Measurements from ENCODE around the gene THAP10. TPM values are rescaled to one million over a fixed set of nuclear protein-coding genes. Genes with fewer than 3 reads are reported as not detected.
"Not testable (repeated sequence)": the region's sequence is repeated elsewhere in the genome, so short reads cannot be mapped to it uniquely, and the experiment has no call there.

The THAP10 gene
- 1.8 and 2.7 TPM in 2 replicates for total RNA-seq
- polyA plus RNA-seq (2012): 0.82 TPM

DNA sequence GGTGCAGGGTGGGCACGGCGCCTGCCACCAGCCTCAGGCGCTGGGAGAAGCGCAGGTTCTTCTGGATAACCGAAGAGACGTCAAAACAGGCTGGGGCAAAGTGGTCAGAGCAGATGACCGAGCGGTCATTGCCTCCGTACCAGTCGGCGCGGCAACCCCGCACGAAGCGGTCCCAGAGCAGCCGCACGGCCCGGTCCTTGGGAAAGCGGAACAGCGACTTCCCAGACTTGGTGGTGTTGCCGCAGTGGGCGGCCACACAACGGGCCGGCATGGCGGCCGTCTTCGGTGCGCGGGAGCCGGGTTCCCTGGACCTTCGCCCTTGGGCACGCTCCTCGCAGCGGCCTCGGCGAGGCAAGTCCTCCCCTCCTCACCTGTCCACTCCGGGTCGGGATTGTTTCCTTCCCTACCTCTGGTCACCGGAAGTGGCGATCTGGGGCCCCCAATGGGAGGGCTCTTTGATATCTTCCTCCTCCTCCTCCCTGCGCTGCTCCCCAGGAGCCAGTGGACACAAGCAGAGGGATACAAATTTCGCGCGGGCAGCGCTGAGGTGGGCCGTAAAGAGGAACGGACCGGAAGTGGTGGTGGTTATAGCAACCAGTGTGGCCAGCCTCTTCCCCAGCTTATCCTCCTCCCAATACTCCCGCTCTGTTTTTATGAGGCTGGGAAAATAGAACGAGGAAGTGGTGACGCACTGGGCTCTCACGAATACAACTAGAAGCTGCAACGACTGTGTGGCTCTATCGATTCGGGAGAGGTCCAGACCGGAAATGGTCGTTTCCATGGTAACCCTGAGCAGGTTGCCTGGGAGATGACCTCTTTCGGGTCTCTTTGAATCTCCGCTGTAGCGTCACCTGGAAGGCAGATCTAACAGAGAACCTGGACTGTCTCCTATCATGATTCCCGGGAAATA, at the start of gene THAP10, which contains the start of gene LRRC49:
THAP10 (minus strand) TSS at position 432 of the 910 bp plus-strand sequence; CDS start at position 271, 161 bp downstream.
LRRC49 (plus strand) TSS at position 825 of the 910 bp plus-strand sequence; CDS start at position 894, 69 bp downstream.
- peak; percentile 92 for DNase-seq (ENCODE audit: low read depth)

DNA sequence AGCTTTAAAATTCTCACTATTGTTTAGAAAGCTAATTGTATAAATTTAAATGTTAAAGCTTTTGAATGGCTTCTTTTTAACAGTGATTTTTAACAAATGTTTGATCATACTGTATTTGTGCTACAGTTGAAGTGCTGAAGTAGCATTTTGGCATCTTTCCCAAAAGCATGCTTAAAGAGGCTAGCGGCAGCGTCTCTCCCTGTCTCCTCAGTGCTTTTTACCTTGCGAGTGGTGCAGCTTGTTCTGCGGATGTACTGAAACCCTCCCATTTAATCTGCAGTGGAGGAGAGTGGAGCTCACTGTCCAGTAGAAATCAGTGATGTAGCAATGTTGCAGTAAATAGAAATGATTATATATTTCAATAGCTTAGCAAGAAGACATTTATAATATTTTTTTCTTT, 44.1 kb upstream of the THAP10 start:
- no peak for DNase-seq (ENCODE audit: low read depth)

DNA sequence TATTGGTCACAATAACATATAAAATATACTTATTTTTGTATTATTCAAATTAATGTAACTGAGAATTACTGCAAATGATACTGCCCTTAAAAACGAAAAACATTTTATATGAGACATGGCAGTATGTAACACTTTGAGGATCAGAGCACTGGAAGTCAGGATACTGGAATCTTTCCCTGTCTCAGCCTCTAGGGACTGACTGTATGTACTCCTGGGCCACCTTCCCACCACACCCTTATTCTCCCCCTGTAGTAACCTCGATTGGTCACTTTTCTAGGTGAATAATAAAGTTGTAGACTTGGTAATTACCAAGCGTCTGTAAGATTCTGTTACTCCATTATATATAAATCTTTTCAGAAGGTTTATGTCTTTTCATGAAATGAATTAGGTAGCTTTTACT, 43.4 kb upstream of the THAP10 start:
- no peak for DNase-seq (ENCODE audit: low read depth)

DNA sequence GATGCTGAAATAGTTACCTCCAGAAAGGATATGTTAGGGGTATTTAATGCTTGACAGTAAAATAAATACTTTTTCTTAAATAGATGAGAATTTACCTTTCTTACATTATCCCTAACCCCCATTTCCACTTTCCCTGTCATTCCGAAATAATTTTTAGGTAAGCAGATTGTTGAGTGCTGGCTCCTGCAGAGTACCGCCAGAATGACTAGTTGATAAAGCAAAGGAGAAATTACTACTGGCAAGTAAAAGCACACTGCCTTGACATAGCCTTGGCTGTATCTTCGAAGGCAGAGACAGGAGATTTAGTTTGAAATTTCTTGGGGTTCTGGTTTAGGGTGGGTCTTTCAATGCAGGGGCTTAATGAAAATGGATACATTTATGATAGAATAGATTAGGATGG, 41.2 kb upstream of the THAP10 start:
- DNase-seq (ENCODE audit: low read depth): no peak

DNA sequence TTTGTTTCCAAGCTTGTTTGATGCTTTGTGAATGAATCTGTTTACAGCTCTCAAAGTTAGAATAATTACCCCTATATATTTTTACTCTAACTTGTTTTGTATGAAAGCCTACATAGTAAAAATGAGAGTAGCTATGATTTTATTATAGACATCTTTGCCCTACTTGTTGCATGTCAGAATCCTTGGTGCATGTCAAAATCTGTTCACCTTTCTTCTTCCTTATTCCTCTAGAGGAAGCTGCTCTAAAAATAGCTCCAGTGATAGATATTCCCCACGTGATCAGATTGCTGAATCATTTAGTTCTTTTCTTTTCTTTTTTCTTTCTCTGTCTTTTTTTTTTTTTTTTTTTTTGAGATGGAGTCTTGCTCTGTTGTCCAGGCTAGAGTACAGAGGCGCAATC, 40.2 kb upstream of the THAP10 start:
- DNase-seq (ENCODE audit: low read depth): no peak

DNA sequence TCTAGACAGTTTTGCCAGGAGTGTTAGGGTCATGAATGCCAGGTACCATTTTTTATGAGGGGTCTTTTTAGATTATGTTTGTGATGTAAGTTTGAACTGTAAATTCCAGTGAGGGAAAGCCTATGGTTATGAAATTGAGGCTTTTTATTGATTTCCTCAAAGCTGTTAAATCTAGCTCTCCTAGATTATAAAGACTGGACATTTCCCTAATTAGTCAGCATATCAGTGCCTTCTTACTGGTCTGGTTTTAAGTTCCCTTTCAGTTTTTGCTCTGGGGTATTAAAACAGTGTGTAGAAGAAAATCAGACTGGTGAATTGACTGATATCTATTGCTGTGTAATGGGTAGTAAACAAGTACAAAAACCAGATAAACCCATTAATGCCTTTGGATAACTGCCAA, 39.6 kb upstream of the THAP10 start:
- no peak for DNase-seq (ENCODE audit: low read depth)

DNA sequence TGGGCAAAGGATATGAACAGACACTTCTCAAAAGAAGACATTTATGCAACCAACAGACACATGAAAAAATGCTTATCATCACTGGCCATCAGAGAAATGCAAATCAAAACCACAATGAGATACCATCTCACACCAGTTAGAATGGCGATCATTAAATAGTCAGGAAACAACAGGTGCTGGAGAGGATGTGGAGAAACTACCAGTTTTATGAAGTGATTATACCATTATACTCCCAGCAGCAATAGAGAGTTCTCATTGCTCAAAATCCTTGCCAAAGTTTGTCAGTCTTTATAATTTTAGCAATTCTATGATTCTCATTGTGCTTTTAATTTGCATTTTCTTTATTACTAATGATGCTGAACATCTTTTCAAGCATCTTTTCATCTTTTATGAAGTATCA, 34.7 kb upstream of the THAP10 start:
- not testable (repeated sequence) for DNase-seq (ENCODE audit: low read depth)

DNA sequence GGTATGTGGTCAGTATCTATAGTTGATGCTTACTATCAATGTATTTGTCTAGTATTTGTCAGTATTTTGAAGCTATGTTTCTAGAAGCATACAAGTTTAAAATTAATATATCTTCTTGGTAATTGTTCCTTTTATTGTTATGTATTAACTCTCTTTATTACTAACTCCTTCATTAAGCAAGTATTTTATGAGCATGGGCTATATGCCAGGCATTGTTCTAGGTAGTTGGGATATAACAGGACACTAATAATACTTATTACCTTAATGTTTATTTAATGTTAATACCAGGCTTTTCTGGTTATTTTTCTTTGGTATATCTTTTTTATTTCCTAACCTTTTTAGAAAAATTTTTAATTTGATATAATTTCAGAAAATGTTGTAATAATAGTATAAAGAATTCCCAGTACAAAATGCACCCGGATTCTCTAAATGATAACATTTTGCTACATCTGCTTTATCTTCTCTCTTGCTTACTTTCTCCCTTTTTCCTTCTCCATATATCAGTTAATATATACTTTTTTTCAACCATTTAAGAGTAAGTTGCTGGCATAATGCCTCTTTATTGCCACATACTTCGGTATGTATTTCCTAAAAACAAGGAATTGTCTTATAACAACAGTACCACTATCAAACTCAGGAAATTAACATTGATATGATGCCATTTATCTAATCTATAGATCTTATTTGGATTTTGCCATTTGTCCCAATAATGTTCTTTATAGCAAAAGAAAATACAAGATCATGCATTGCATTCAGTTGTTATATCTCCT, 31.3 kb upstream of the THAP10 start:
- no peak for DNase-seq (ENCODE audit: low read depth)

DNA sequence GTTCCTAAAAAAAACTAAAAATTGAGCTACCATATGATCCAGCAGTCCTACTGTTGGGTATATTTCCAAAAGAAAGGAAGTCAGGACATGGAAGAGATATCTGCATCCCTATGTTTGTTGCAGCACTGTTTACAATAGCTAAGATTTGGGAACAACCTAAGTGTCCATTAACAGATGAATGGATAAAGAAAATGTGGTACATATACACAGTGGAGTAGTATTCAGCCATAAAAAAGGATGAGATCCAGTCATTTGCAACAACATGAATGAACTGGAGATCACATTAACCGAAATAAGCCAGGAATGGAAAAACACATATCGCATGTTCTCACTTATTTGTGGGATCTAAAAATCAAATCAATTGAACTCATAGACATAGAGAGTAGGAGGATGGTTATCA, 29.9 kb upstream of the THAP10 start:
- DNase-seq (ENCODE audit: low read depth): no peak

DNA sequence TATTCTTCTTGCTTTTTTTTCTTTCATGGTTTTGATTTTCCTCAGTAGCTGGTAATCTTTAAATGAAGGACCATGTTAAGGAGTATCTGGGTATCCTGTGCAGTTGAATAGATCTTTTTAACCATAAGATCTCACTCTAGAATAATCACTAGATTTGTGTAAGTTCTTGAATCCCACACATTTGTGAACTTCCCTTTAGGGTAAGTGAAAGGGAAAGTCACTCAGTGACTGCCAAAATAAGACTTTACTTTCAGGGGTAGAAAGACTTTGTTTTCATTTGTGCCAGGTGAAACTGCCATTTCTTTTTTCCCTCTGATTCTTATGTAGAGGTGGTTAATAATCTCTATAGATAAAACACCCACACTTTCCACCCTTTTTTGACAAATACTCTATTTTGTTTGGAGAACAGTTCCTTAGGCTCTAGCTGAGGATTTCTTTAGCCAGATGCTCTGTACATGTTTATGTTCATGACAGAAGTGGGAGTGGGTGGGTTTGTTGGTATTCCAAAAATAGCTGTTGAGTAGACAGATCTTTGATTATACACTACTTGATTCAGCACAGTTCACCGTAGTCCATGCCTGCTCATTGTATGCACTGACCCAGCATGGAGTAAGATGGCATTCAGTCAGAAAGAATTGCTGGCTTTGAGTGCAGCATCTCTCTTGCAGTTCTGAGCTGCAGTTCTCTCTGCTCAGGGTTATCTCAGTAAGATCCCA, 28.9 kb upstream of the THAP10 start:
- no peak for DNase-seq (ENCODE audit: low read depth)

DNA sequence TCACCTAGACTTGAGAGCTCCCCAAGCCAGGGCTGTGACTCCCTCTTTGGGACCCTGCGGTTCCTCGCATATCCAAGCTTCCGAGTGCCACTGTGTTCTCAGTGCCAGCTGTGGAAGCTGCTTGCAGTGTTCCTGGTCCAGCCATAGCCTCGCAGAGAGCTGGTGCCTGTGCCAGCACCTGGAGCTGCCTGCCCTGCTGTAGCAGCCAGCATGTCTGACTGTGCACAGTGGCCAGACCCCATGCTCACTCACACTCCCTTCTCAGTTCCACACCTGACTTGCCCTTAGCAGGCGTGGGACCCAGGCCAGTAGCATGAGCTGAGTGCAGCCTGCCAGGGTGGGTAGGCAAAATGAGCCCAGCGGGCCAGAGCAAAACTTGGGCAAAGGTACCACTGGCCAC, 25.7 kb upstream of the THAP10 start:
- no peak for DNase-seq (ENCODE audit: low read depth)

DNA sequence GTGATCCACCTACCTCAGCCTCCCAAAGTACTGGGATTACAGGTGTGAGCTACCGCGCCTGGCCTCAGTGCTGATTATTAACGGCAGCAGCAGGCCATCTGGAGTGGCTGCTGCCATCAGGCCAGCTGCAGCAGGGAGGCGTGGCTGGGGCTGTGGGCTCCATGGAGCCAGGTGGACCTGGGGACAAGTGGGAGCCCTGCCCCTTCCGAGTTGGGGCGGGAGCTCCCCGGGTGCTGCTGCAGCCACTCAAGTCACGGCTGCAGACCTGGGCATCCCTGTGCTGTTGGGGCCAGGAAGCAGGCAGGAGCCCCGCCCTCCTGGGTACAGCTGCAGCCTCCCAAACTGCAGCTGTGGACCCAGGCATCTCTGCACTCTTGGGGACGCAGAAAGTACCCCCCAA, 24.3 kb upstream of the THAP10 start:
- DNase-seq (ENCODE audit: low read depth): no peak

DNA sequence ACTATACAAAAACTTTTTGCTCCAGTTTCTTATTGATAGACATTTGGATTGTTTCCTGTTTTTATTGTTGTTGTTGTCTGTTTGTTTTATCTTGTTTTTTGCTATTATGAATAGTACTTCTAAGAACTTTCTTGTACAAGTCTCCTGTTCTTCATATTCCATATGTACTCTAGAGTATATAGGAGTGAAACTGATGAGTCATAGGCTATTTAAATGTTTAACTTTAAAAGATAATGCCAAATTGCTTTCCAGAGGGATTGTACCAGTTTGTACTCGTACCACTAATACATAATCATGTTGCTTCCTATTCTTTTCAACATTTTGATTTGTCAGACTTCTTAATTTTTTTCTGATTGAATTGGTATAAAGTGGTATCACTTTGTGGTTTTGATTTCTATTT, 20.0 kb upstream of the THAP10 start:
- DNase-seq (ENCODE audit: low read depth): no peak

DNA sequence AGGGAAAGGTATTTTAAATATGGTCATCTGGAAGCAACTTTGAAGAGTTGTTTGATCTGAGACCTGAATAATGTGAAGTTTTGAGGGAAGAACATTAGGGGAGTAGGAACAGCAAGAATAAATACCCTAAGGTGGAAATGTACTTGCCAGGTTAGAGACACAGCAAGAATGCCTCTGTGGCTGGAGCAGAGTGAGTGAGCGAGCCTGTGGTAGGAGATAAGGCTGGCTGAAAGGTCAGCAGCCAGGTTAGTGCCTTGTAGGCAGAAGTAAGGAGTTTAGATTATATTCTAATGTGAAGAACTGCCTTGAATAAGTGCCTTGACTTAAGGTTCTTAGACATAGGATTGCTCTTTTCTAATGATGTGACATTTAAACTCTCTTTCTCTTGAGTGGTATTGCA, 18.7 kb upstream of the THAP10 start:
- DNase-seq (ENCODE audit: low read depth): no peak

DNA sequence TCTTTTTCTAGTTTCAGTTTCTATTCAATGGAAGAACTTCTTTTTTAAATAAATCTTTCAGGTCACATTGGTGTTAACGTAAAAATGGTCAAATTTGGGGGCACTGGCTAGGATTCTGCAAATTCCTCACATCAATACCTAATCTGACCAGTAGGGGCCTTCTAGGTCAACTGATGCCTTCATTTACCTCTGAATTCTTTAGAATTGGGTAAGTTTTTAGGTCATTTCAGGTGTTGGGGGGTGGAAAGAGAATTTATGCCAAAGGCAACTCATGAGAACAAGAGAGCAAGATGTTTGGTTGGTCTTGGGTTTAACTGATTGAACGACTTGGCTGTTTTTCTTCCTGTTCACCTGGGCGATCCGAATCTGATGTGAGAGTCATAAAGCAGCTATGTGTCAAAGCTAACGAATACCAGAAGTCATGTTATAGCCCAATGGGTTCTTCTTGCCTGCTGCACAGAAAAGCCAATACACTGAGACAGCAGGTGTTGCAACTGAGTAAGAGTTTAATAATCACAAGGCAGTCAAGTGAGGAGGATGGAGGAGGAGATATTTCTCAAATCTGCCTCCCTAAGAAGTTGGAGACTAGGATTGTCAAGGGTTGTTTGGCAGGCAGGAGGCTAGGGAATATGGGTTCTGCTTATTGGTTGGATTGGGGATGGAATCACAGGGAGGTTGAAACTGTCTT, 15.7 kb upstream of the THAP10 start:
- no peak for DNase-seq (ENCODE audit: low read depth)

DNA sequence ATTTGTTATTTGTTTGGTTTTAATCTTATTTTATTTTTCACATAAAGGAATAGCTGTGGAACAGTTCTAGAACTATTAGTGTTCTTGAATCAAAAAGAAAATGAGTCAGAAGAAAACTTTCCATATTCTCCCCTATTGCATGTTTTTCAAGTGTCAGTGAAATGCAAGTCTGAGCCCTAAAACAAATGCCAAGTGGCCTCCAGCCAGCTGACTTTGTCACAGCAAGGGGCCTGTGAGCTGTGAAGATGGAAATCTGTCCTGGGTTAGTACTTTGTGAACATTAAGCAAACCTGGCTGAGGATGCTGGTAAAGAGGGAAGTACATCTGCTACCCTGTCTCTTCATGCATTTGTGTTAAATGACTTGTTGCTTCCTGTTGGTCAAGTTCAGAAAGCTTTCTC, 14.6 kb upstream of the THAP10 start:
- no peak for DNase-seq (ENCODE audit: low read depth)

DNA sequence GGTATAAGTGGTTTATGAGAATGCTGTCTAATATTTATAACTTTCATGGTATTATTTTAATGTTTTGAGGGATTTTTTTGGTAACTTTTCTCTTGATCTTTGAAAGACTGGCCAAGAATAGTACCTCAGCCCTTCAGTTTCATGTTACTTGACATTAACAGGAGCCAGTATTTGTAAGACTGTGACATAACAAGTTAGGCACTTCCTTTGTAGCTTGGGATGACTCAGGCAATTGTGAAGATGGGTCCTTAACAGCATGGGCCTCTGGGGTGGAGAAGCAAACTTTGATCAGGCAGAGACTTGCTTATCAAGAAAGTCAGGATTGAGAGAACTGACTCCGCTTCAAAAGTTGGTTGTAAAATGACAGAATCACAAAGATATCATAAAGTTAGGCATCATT, 9.9 kb upstream of the THAP10 start:
- peak; percentile 81 for DNase-seq (ENCODE audit: low read depth)

DNA sequence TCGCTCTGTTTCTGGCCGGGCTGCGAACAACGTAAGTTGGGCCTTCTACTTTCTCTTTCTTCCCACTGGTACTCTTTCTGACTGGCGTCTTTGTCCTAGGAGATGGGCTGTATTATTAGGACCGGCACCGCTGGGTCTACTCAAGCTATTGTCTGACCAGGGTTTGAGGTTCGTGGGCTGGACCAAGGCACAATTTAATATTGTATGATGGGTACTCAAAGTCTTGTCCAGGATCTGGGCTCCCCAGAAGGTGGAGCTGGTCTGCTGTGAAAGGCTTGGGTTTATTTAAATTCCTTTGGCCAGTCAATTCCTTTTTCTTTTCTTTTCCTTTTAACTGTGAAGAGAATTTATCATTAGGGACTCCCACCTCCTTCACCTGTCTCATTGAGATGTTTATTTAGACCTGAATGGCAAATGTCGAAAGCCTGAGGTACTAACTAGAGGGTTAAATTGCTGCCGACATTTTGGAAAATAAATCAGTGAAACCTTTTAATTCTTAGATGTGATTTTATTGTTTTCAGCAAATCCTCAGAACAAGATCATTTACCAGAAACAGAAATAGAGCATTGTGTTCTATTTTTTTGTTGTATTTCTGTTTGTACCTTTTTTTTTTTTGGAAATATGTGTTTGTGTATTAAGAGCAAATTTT, 803 bp upstream of the THAP10 start:
- peak; percentile 74 for DNase-seq (ENCODE audit: low read depth)

DNA sequence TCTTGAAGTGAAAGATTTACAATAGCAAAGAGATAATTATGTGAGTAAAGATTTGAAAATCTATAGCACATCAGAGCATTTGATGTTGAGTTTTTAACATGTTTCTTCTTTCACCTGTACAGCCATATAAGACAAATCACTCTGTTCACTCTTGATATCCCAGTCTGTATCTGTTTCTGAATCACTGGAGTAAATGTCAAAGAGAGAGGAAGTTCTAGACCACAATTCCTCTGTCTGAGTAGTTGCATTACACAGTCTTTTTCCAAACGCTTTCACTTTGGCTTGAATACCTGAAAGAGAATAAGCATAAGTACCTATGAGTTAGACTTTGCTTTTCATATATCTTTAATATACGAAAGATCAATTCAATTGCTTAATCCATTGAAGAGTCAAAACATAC, 9.9 kb downstream of the THAP10 start:
- no peak for DNase-seq (ENCODE audit: low read depth)

DNA sequence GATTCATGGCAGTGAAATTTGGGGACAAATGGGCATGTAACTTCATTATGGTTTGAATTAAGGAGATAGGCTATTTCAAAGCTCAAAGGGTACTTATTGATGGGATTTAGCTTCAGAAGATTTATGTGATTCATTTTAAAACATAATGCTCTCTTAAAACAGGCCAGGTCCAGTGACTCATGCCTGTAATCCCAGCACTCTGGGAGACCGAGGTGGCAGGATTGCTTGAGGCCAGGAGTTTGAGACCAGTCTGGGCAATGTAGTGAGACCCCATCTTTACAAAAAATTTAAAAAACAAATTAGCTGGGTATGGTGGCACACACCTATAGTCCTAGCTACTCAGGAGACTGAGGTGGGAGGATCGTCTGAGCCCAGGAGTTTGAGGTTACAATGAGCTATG, 11.5 kb downstream of the THAP10 start:
- no peak for DNase-seq (ENCODE audit: low read depth)

DNA sequence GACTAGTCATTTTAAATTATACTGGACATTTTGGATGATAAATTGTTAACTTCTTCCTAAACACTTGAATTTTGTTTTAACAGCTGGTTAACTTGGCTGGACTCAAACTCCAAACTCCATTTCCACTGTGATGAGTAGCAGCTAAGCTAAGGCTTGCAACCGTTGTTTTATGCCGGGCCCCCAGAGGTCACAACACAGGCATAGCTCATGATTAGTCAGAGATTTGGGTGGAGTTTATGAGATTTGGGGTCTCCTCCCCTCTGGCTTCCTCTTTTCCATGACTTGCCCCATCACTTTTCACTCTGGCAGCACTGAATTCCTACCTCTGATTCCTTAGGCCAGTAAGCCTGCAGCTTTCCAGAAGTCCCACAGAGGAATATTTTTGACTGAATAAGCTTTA, 12.8 kb downstream of the THAP10 start:
- peak; percentile 30 for DNase-seq (ENCODE audit: low read depth)

Measured in myocyte (in vitro differentiated cells).